Endothelial cell of umbilical vein (primary cell): ENCODE data around the gene SPSB3. TPM values are rescaled to one million over a fixed set of nuclear protein-coding genes. Genes with fewer than 3 reads are reported as not detected.

Source experiments
- BruUV-seq: library from RNA; stranded (reverse); fragments of 400-500 nt; replicated peaks from 2 replicates; lab custom pipeline; 2021; lab: Mats Ljungman, UMichigan
- CTCF ChIA-PET: fragments of 300-600, 350-600 bp; sonication (Branson Sonifier 250); formaldehyde crosslinking; loops from one replicate; lab custom pipeline; 2021; ENCODE audit warnings: antibody characterized with exemption, inconsistent platforms; lab: Charles Lee
- POLR2A ChIA-PET: fragments of 300-600, 350-600 bp; sonication (Branson Sonifier 250); formaldehyde crosslinking; loops from one replicate; lab custom pipeline; 2021; ENCODE audit warnings: antibody characterized with exemption, inconsistent platforms; lab: Charles Lee
- DNase-seq: peaks from one replicate; pipeline ENCODE4 v3.0.0-alpha.2; 2011; ENCODE audit warnings: low read depth, low spot score
- FAIRE-seq: peaks from 2 replicates; lab custom pipeline; 2011; peaks lifted over from hg19 to GRCh38; lab: Jason Lieb, UNC
- H2AFZ ChIP-seq: 2 replicates; pipeline ENCODE4 v1.6.0; 2012; ENCODE audit warnings: low read depth, low read length, control low read depth, inconsistent platforms
- H3K27ac ChIP-seq: 2 replicates; pipeline ENCODE4 v1.5.1; 2011; ENCODE audit warnings: low read depth, mild to moderate bottlenecking, control low read depth, low read length, moderate library complexity; ENCODE audit not compliant: insufficient read depth
- H3K27me3 ChIP-seq, 2 experiments: 2 replicates each; pipeline versions ENCODE4 v1.6.0 to v1.6.1; 2011; ENCODE audit warnings: low read length in 2 of 2, mixed read lengths in 1 of 2; ENCODE audit not compliant: control insufficient read depth in 2 of 2, insufficient read depth in 2 of 2
- H3K36me3 ChIP-seq, 2 experiments: 2 replicates in 1 of 2; 3 replicates in 1 of 2; pipeline ENCODE4 v1.5.1; 2011; ENCODE audit warnings: low read length in 2 of 2, mild to moderate bottlenecking in 1 of 2, moderate library complexity in 1 of 2; ENCODE audit not compliant: control insufficient read depth in 2 of 2, insufficient read depth in 2 of 2; ENCODE audit errors: extremely low read depth in 1 of 2
- H3K4me1 ChIP-seq: 3 replicates; pipeline ENCODE4 v1.5.1; 2011; ENCODE audit warnings: mild to moderate bottlenecking, low read length; ENCODE audit not compliant: control insufficient read depth, insufficient read depth; ENCODE audit errors: extremely low read depth
- H3K4me2 ChIP-seq: 2 replicates; pipeline ENCODE4 v1.6.1; 2011; ENCODE audit warnings: low read length, control low read depth, mixed read lengths; ENCODE audit not compliant: insufficient read depth
- H3K4me3 ChIP-seq, 3 experiments: fragments of 200-600 bp in 1 of 3; sonication (generic), shearing (Covaris generic) in 1 of 3; replicated peaks in 1 of 3; 2 replicates each; pipeline ENCODE4 v1.5.1; 2011 to 2016; ENCODE audit warnings: control low read depth in 3 of 3, low read length in 3 of 3, mild to moderate bottlenecking in 2 of 3, inconsistent platforms in 1 of 3, low read depth in 1 of 3, moderate library complexity in 1 of 3; ENCODE audit not compliant: insufficient read depth in 1 of 3
- H3K79me2 ChIP-seq: 2 replicates; pipeline ENCODE4 v1.6.0; 2012; ENCODE audit warnings: low read length, inconsistent platforms; ENCODE audit not compliant: control insufficient read depth, insufficient read depth
- H3K9ac ChIP-seq: replicated peaks from 2 replicates; pipeline ENCODE3; 2011; ENCODE audit warnings: low read length, control low read depth; ENCODE audit not compliant: insufficient read depth; ENCODE audit errors: extremely low read depth
- H3K9me1 ChIP-seq: replicated peaks from 3 replicates; pipeline ENCODE4 v1.6.0; 2011; ENCODE audit warnings: mild to moderate bottlenecking, low read length; ENCODE audit not compliant: control insufficient read depth, insufficient read depth; ENCODE audit errors: extremely low read depth
- H3K9me3 ChIP-seq: replicated peaks from 2 replicates; pipeline ENCODE4 v1.5.1; 2012; ENCODE audit warnings: low read length, inconsistent platforms; ENCODE audit not compliant: control insufficient read depth, insufficient read depth
- H4K20me1 ChIP-seq: replicated peaks from 2 replicates; pipeline ENCODE3; 2011; ENCODE audit warnings: mild to moderate bottlenecking, low read length; ENCODE audit not compliant: control insufficient read depth, insufficient read depth; ENCODE audit errors: extremely low read depth
- CTCF ChIP-seq, 2 donors: IDR thresholded peaks; 1 replicate in 1 of 2; 2 replicates in 1 of 2; pipeline ENCODE4 v1.5.1; 2011; ENCODE audit warnings: low read length in 2 of 2, mild to moderate bottlenecking in 2 of 2, moderate library complexity in 2 of 2, control low read depth in 1 of 2, inconsistent platforms in 1 of 2, low read depth in 1 of 2; ENCODE audit not compliant: insufficient read depth in 1 of 2; ENCODE audit errors: extremely low read depth in 1 of 2
- EZH2 ChIP-seq: IDR thresholded peaks from 2 replicates; pipeline ENCODE4 v1.6.1; 2012; ENCODE audit warnings: borderline replicate concordance, low read depth, mild to moderate bottlenecking, moderate library complexity, low read length, inconsistent platforms; ENCODE audit not compliant: severe bottlenecking
- FOS ChIP-seq: IDR thresholded peaks from 2 replicates; pipeline ENCODE4 v1.6.1; 2011; ENCODE audit warnings: mild to moderate bottlenecking, low read length, moderate library complexity, borderline replicate concordance; ENCODE audit not compliant: insufficient read depth
- GATA2 ChIP-seq: IDR thresholded peaks from 2 replicates; pipeline ENCODE4 v1.7.0; 2011; ENCODE audit warnings: low read depth, mild to moderate bottlenecking, moderate library complexity, mixed read lengths, low read length; ENCODE audit not compliant: insufficient read length, insufficient read depth
- MAX ChIP-seq: IDR thresholded peaks from 2 replicates; pipeline ENCODE4 v1.6.1; 2011; ENCODE audit not compliant: insufficient read depth, insufficient read length
- MYC ChIP-seq: IDR thresholded peaks from one replicate; pipeline ENCODE4 v1.6.1; 2011; ENCODE audit warnings: mild to moderate bottlenecking, low read depth, low read length
- POLR2A ChIP-seq: IDR thresholded peaks from 2 replicates; pipeline ENCODE4 v1.6.1; 2012; ENCODE audit warnings: low read depth, mild to moderate bottlenecking, control low read depth, low read length
- dilution Hi-C: fragments of 300-500 bp; cut with MboI; formaldehyde crosslinking; loops from one replicate; pipeline ENCODE4 v1.15.0; 2019; ENCODE audit warnings: low sequenced_read_pairs; ENCODE audit not compliant: extremely low pct_ligation_motif_present
- intact Hi-C: fragments of 100-400 bp; cut with micrococcal nuclease; formaldehyde crosslinking; loops from one replicate; pipeline ENCODE4 v1.10.0; 2022
- polyA plus RNA-seq, 4 experiments: library from polyadenylated mRNA; depleted of rRNA in 3 of 4; stranded (reverse) in 3 of 4; unstranded in 1 of 4; fragments of >200 nt; gene quantifications; 2 replicates each; pipeline versions ENCODE4 v1.2.1 to v1.2.3, GENCODE V29; 2011 to 2012; ENCODE audit warnings: missing spikeins in 1 of 4
- total RNA-seq: library from RNA; stranded (reverse); gene quantifications from 2 replicates; pipeline ENCODE4 v1.2.3, GENCODE V29; 2021

The SPSB3 gene
- total and polyA plus RNA-seq, 2 donors (not counting 3 experiments of a cell fraction or from before 2014, with no cell fraction given), result 39.0 to 86.2 TPM

GRCh38 chr16:1746693-1747195 lies 35.6 kb downstream of the SPSB3 start:
- Histone ChIP-seq H3K27me3 (no peaks in the 10 kb centered on the region), H3K27ac (no peak overlapping the region), H3K9me1 (no peaks in the 10 kb centered on the region), H3K4me1 (no peaks in the 10 kb centered on the region), H3K79me2 (no peaks in the 10 kb centered on the region), H3K36me3 (peaks cover 8 to 44% of the 10 kb centered on the region in 2 experiments), H3K4me2 (no peak overlapping the region), H3K9ac (no peak overlapping the region), H3K9me3 (no peaks in the 10 kb centered on the region), H3K4me3 (no peak overlapping the region), H2AFZ (no peak overlapping the region), H4K20me1 (no peaks in the 10 kb centered on the region)
- BruUV-seq, result no TSS peak
- dilution Hi-C loops, result no loop called here
- no peak for DNase-seq
- TF ChIP-seq CTCF (IDR thresholded peaks at IDR 0.05; ENCODE audit: extremely low read depth in 1 of 2, insufficient read depth in 1 of 2, low read depth in 1 of 2, low read length in 2 of 2), result no peak
- no peak for TF ChIP-seq MAX
- no peak for TF ChIP-seq EZH2
- no peak for TF ChIP-seq GATA2
- TF ChIP-seq MYC, result no peak
- TF ChIP-seq FOS, result no peak
- TF ChIP-seq POLR2A, result no peak
- ChIA-PET POLR2A (no interaction called here), CTCF (interaction anchor here (1.4 kb wide), 1 partner anchor 23 kb away, joined by 3 read pairs; no protein-coding TSS in a partner anchor)
- FAIRE-seq, result no peak
- intact Hi-C loops, result no loop called here
